IMR-90 (cell line): ENCODE results near the gene ZNF486. TPM values are rescaled to one million over a fixed set of nuclear protein-coding genes. Genes with fewer than 3 reads are reported as not detected.

Experiments
- ATAC-seq: fragments of 200-7000 bp; cut with Tn5 transposase; 2 replicates; pipeline ENCODE4 v1.9.1; 2020; ENCODE audit warnings: low read depth, mild to moderate bottlenecking, moderate library complexity
- BruUV-seq: library from RNA; stranded (reverse); fragments of 400-500 nt; replicated peaks from 2 replicates; lab custom pipeline; 2021; lab: Mats Ljungman, UMichigan
- CTCF ChIA-PET: fragments of 300-600 bp; formaldehyde crosslinking; extraction: SDS; loops from one replicate; lab custom pipeline; 2021; ENCODE audit warnings: antibody characterized with exemption; lab: Yijun Ruan, JAX
- POLR2A ChIA-PET: fragments of 300-600 bp; sonication (Branson Sonifier 250); formaldehyde crosslinking; loops from one replicate; lab custom pipeline; 2022; ENCODE audit warnings: antibody characterized with exemption; ENCODE audit not compliant: unreplicated experiment; lab: Charles Lee
- DNase-seq: peaks from one replicate; pipeline ENCODE4 v3.0.0; 2013
- H2AFZ ChIP-seq: replicated peaks from 2 replicates; pipeline ENCODE3; 2013; ENCODE audit warnings: low read length, mild to moderate bottlenecking; ENCODE audit not compliant: poor library complexity
- H2AK5ac ChIP-seq: 2 replicates; pipeline ENCODE4 v1.6.1; 2013; ENCODE audit warnings: low read depth, low read length, inconsistent platforms
- H2AK9ac ChIP-seq: replicated peaks from 2 replicates; pipeline ENCODE3; 2013; ENCODE audit warnings: mild to moderate bottlenecking, low read depth, low read length, moderate library complexity; ENCODE audit not compliant: poor library complexity
- H2BK120ac ChIP-seq: 2 replicates; pipeline ENCODE4 v1.6.1; 2013; ENCODE audit warnings: low read depth, low read length, inconsistent platforms
- H2BK15ac ChIP-seq: 3 replicates; pipeline ENCODE4 v1.6.1; 2013; ENCODE audit warnings: low read depth, low read length, inconsistent platforms
- H2BK20ac ChIP-seq: 2 replicates; pipeline ENCODE4 v1.6.1; 2013; ENCODE audit warnings: low read depth, mild to moderate bottlenecking, inconsistent platforms, low read length, moderate library complexity
- H2BK5ac ChIP-seq: 2 replicates; pipeline ENCODE4 v1.6.1; 2013; ENCODE audit warnings: mild to moderate bottlenecking, low read depth, low read length, inconsistent platforms; ENCODE audit not compliant: poor library complexity, severe bottlenecking
- H3K14ac ChIP-seq: replicated peaks from 2 replicates; pipeline ENCODE4 v1.6.1; 2013; ENCODE audit warnings: low read depth, low read length, inconsistent platforms
- H3K18ac ChIP-seq: 2 replicates; pipeline ENCODE4 v1.6.1; 2013; ENCODE audit warnings: low read depth, low read length, control low read depth
- H3K23ac ChIP-seq: 2 replicates; pipeline ENCODE4 v1.6.1; 2013; ENCODE audit warnings: low read depth, low read length, inconsistent platforms
- H3K27ac ChIP-seq: 2 replicates; pipeline ENCODE4 v1.5.1; 2013; ENCODE audit warnings: mild to moderate bottlenecking, control low read depth, low read length; ENCODE audit not compliant: insufficient read depth
- H3K27me3 ChIP-seq: 2 replicates; pipeline ENCODE4 v1.6.1; 2013; ENCODE audit warnings: low read length; ENCODE audit not compliant: control insufficient read depth, insufficient read depth
- H3K36me3 ChIP-seq: 2 replicates; pipeline ENCODE4 v1.6.1; 2013; ENCODE audit warnings: low read length, mixed read lengths; ENCODE audit not compliant: control insufficient read depth, insufficient read depth
- H3K4ac ChIP-seq: 2 replicates; pipeline ENCODE4 v1.6.1; 2013; ENCODE audit warnings: low read depth, low read length, inconsistent platforms
- H3K4me1 ChIP-seq: 2 replicates; pipeline ENCODE4 v1.6.1; 2013; ENCODE audit warnings: low read length, mixed read lengths; ENCODE audit not compliant: control insufficient read depth, insufficient read depth
- H3K4me2 ChIP-seq: 2 replicates; pipeline ENCODE4 v1.6.1; 2013; ENCODE audit warnings: low read depth, mild to moderate bottlenecking, control low read depth, low read length, moderate library complexity
- H3K4me3 ChIP-seq: 2 replicates; pipeline ENCODE4 v1.5.1; 2013; ENCODE audit warnings: low read depth, mild to moderate bottlenecking, control low read depth, low read length, moderate library complexity; ENCODE audit not compliant: insufficient read depth
- H3K56ac ChIP-seq: 2 replicates; pipeline ENCODE4 v1.6.1; 2013; ENCODE audit warnings: low read length, inconsistent platforms; ENCODE audit not compliant: insufficient read depth; ENCODE audit errors: extremely low read depth
- H3K79me1 ChIP-seq, 2 experiments: 2 replicates each; pipeline ENCODE4 v1.6.1; 2013; ENCODE audit warnings: low read length in 2 of 2, inconsistent platforms in 1 of 2, low read depth in 1 of 2
- H3K9ac ChIP-seq: 2 replicates; pipeline ENCODE4 v1.6.1; 2013; ENCODE audit warnings: low read depth, low read length, control low read depth
- H3K9me1 ChIP-seq: 2 replicates; pipeline ENCODE4 v1.6.1; 2013; ENCODE audit warnings: low read length, inconsistent platforms; ENCODE audit not compliant: insufficient read depth
- H3K9me3 ChIP-seq: 2 replicates; pipeline ENCODE4 v1.6.1; 2013; ENCODE audit warnings: low read length; ENCODE audit not compliant: control insufficient read depth, insufficient read depth
- H4K20me1 ChIP-seq: 2 replicates; pipeline ENCODE4 v1.6.1; 2013; ENCODE audit warnings: low read length, inconsistent platforms; ENCODE audit not compliant: insufficient read depth
- H4K5ac ChIP-seq: 2 replicates; pipeline ENCODE4 v1.6.1; 2013; ENCODE audit warnings: mild to moderate bottlenecking, low read depth, low read length, control low read depth
- H4K8ac ChIP-seq, 2 experiments: 2 replicates each; pipeline ENCODE4 v1.6.1; 2013; ENCODE audit warnings: low read depth in 2 of 2, low read length in 2 of 2, control low read depth in 1 of 2, inconsistent platforms in 1 of 2
- H4K91ac ChIP-seq: 2 replicates; pipeline ENCODE4 v1.6.1; 2013; ENCODE audit warnings: low read depth, low read length, inconsistent platforms; ENCODE audit not compliant: insufficient read depth
- BHLHE40 ChIP-seq: fragments of 150-350 bp; IDR thresholded peaks from 2 replicates; pipeline ENCODE4 v1.6.1; 2016; ENCODE audit warnings: mild to moderate bottlenecking, low read depth, low read length
- CEBPB ChIP-seq: IDR thresholded peaks from 2 replicates; pipeline ENCODE4 v1.6.1; 2012; ENCODE audit warnings: low read depth, low read length, improper control_type of control experiment
- CHD1 ChIP-seq: IDR thresholded peaks from 2 replicates; pipeline ENCODE4 v1.6.1; 2012; ENCODE audit warnings: low read depth, low read length, improper control_type of control experiment
- CTCF ChIP-seq: conservative IDR thresholded peaks from 2 replicates; pipeline ENCODE4 v1.5.1; 2012; ENCODE audit warnings: mild to moderate bottlenecking, low read depth, low read length, improper control_type of control experiment
- ELK1 ChIP-seq: fragments of 150-350 bp; IDR thresholded peaks from 2 replicates; pipeline ENCODE4 v1.6.1; 2016; ENCODE audit warnings: low read depth, mild to moderate bottlenecking, low read length, moderate library complexity, borderline replicate concordance
- FOS ChIP-seq: fragments of 150-350 bp; IDR thresholded peaks from 2 replicates; pipeline ENCODE4 v1.6.1; 2016; ENCODE audit warnings: low read depth, low read length
- MAFK ChIP-seq: IDR thresholded peaks from 2 replicates; pipeline ENCODE4 v1.6.1; 2012; ENCODE audit warnings: low read depth, low read length, improper control_type of control experiment
- MAZ ChIP-seq: IDR thresholded peaks from 2 replicates; pipeline ENCODE4 v1.6.1; 2012; ENCODE audit warnings: low read depth, mild to moderate bottlenecking, low read length, improper control_type of control experiment, moderate library complexity, borderline replicate concordance
- MXI1 ChIP-seq: IDR thresholded peaks from 2 replicates; pipeline ENCODE4 v1.6.1; 2012; ENCODE audit warnings: low read depth, mild to moderate bottlenecking, low read length, moderate library complexity, borderline replicate concordance
- NFE2L2 ChIP-seq: fragments of 150-350 bp; IDR thresholded peaks from 2 replicates; pipeline ENCODE4 v1.6.1; 2016; ENCODE audit warnings: low read depth, mild to moderate bottlenecking, low read length
- POLR2A ChIP-seq: IDR thresholded peaks from 2 replicates; pipeline ENCODE4 v1.6.1; 2012; ENCODE audit warnings: mild to moderate bottlenecking, low read depth, low read length
- RAD21 ChIP-seq: IDR thresholded peaks from 2 replicates; pipeline ENCODE4 v1.6.1; 2012; ENCODE audit warnings: low read length, improper control_type of control experiment
- RCOR1 ChIP-seq: IDR thresholded peaks from 2 replicates; pipeline ENCODE4 v1.6.1; 2012; ENCODE audit warnings: mild to moderate bottlenecking, low read length, improper control_type of control experiment; ENCODE audit not compliant: insufficient replicate concordance
- RFX5 ChIP-seq: IDR thresholded peaks from 2 replicates; pipeline ENCODE4 v1.8.0; 2012; ENCODE audit warnings: low read depth, mild to moderate bottlenecking, low read length, moderate library complexity
- SMC3 ChIP-seq: fragments of 150-350 bp; IDR thresholded peaks from 2 replicates; pipeline ENCODE4 v1.6.1; 2016; ENCODE audit warnings: low read depth, mild to moderate bottlenecking, antibody characterized with exemption, low read length, moderate library complexity
- USF2 ChIP-seq: fragments of 150-350 bp; IDR thresholded peaks from 2 replicates; pipeline ENCODE4 v1.6.1; 2017; ENCODE audit warnings: mild to moderate bottlenecking, antibody characterized with exemption, low read length, low read depth
- WGBS, 2 experiments: methylation state at CpG; one replicate each; pipeline versions ENCODE4 v1.1.5 to v1.1.7; 2013; ENCODE audit warnings: missing lambda C conversion rate in 2 of 2; ENCODE audit not compliant: insufficient read length in 1 of 2; ENCODE audit errors: extremely low coverage in 2 of 2; 5-methylcytosine and 5-hydroxymethylcytosine counted together
- dilution Hi-C: fragments of 300-500 bp; cut with HindIII; formaldehyde crosslinking; loops from one replicate; pipeline ENCODE4 v1.14.3; 2018; ENCODE audit warnings: low sequenced_read_pairs; ENCODE audit not compliant: unreplicated experiment
- in situ Hi-C: fragments of 300-500 bp; cut with MboI; formaldehyde crosslinking; loops from 3 replicates; pipeline ENCODE4 v1.14.3; 2019; ENCODE audit warnings: low sequenced_read_pairs, inconsistent platforms, mixed read lengths
- intact Hi-C: fragments of 100-400 bp; cut with micrococcal nuclease; formaldehyde crosslinking; loops from 2 replicates; pipeline ENCODE4 v1.10.0; 2022
- polyA plus RNA-seq, 3 experiments: library from polyadenylated mRNA; depleted of rRNA; stranded (reverse); fragments of >200 nt; gene quantifications; 2 replicates each; pipeline ENCODE4 v1.2.3, GENCODE V29; 2012; ENCODE audit warnings: low replicate concordance in 1 of 3
- total RNA-seq: library from RNA; depleted of rRNA; stranded (reverse); fragments of >200 nt; gene quantifications from 2 replicates; pipeline ENCODE4 v1.2.3, GENCODE V29; 2012

Gene ZNF486
- total and polyA plus RNA-seq, 2 of the 4 experiments (the other 2 are of a cell fraction) = 2.2 to 4.1 TPM

GRCh38 chr19:20164456-20164855 lies 2.6 kb upstream of the ZNF486 start:
- TF ChIP-seq BHLHE40 = no peak
- TF ChIP-seq NFE2L2 = no peak
- no peak for TF ChIP-seq POLR2A
- TF ChIP-seq RFX5 = no peak
- no peak for TF ChIP-seq CTCF
- TF ChIP-seq FOS = no peak
- no peak for TF ChIP-seq CHD1
- no peak for TF ChIP-seq MXI1
- TF ChIP-seq ELK1 = no peak
- TF ChIP-seq CEBPB = no peak
- no peak for TF ChIP-seq MAFK
- no peak for TF ChIP-seq SMC3
- no peak for TF ChIP-seq RAD21
- TF ChIP-seq RCOR1 = no peak
- no peak for TF ChIP-seq MAZ
- TF ChIP-seq USF2 = no peak
- no peak overlapping the region for H2BK20ac ChIP-seq
- no peak overlapping the region for H3K14ac ChIP-seq
- H4K5ac ChIP-seq = no peak overlapping the region
- in situ Hi-C loops (no loop called here), dilution Hi-C loops (no loop called here), intact Hi-C loops (no loop called here)
- no peak overlapping the region for H3K9ac ChIP-seq
- H3K9me3 ChIP-seq = no peaks in the 10 kb centered on the region
- H2AK9ac ChIP-seq = no peak overlapping the region
- ChIA-PET CTCF (no interaction called here), POLR2A (no interaction called here)
- H3K79me1 ChIP-seq = peaks cover 0 to 9% of the 10 kb centered on the region in 2 experiments; a peak in 3 of 4 replicates
- H2BK15ac ChIP-seq = no peak overlapping the region
- ATAC-seq (no peak), DNase-seq (no peak)
- no peak overlapping the region for H2AK5ac ChIP-seq
- no peak overlapping the region for H4K8ac ChIP-seq
- 0 out of 2 replicates have a peak, but pooled peaks cover 1% of the 10 kb centered on the region for H3K4me1 ChIP-seq
- no peak overlapping the region for H3K4me2 ChIP-seq
- no peaks in the 10 kb centered on the region for H3K27me3 ChIP-seq
- WGBS, 2 experiments = no CpG with 5 or more reads among the region's 1 CpG
- H2BK120ac ChIP-seq = no peak overlapping the region
- no peaks in the 10 kb centered on the region for H4K20me1 ChIP-seq
- H3K9me1 ChIP-seq = no peaks in the 10 kb centered on the region
- BruUV-seq = no TSS peak
- no peak overlapping the region for H3K18ac ChIP-seq
- H3K27ac ChIP-seq = no peak overlapping the region
- H2BK5ac ChIP-seq = no peak overlapping the region
- no peak overlapping the region for H3K4me3 ChIP-seq
- no peak overlapping the region for H2AFZ ChIP-seq
- no peak overlapping the region for H4K91ac ChIP-seq
- no peak overlapping the region for H3K56ac ChIP-seq
- H3K36me3 ChIP-seq = peaks cover 4% of the 10 kb centered on the region; the same call in 1 of the 2 replicates
- no peak overlapping the region for H3K23ac ChIP-seq
- H3K4ac ChIP-seq = no peak overlapping the region
